ENCODE results near the gene SCAF4. TPM values are rescaled to one million over a fixed set of nuclear protein-coding genes. Genes with fewer than 3 reads are reported as not detected.
A peak's percentile ranks its signal among the peaks of the same experiment; 100 is the strongest.
"Not testable (repeated sequence)": the region's sequence is repeated elsewhere in the genome, so short reads cannot be mapped to it uniquely, and the experiment has no call there.

Gene SCAF4
- total RNA-seq, 1 donor from 2014 or later, result 32.9 TPM

GRCh38 chr21:31666445-31667010 lies 65.4 kb downstream of the SCAF4 start:
- H3K27me3 Mint-ChIP-seq (ENCODE audit: low read depth, unreplicated experiment), result no peaks in the 10 kb centered on the region
- Histone ChIP-seq H3K27me3 (ENCODE audit: insufficient read depth, low read length) (no peaks in the 10 kb centered on the region), H3K27ac (ENCODE audit: low read depth, low read length) (no peak overlapping the region), H3K9ac (ENCODE audit: low read length) (no peak overlapping the region), H3K36me3 (ENCODE audit: insufficient read depth, low read length) (peaks cover 35% of the 10 kb centered on the region), H3K4me3 (ENCODE audit: insufficient read depth, low read depth, low read length) (no peak overlapping the region), H4K20me1 (ENCODE audit: insufficient read depth, low read length) (peaks cover 44% of the 10 kb centered on the region), H3K4me1 (ENCODE audit: insufficient read depth, low read length) (peaks cover 3% of the 10 kb centered on the region), H3K79me2 (ENCODE audit: insufficient read depth, low read length) (peaks cover 34% of the 10 kb centered on the region), H3K4me2 (ENCODE audit: low read length) (no peak overlapping the region), H3K9me3 (ENCODE audit: insufficient read depth, low read depth, low read length) (no peaks in the 10 kb centered on the region), H2AFZ (ENCODE audit: low read depth, low read length) (no peak overlapping the region)
- H3K36me3 Mint-ChIP-seq (ENCODE audit: low read depth, unreplicated experiment), result peaks cover 9% of the 10 kb centered on the region
- H3K9me3 Mint-ChIP-seq (ENCODE audit: unreplicated experiment), result no peaks in the 10 kb centered on the region
- FAIRE-seq (no peak), DNase-seq (ENCODE audit: low read depth) (no peak)
- H3K27ac Mint-ChIP-seq (ENCODE audit: unreplicated experiment), result peak overlapping the region; percentile 34
- H3K4me1 Mint-ChIP-seq (ENCODE audit: low read depth, unreplicated experiment), result peaks cover 22% of the 10 kb centered on the region
- no peak overlapping the region for H3K4me3 Mint-ChIP-seq (ENCODE audit: unreplicated experiment)
- TF ChIP-seq EZH2 (IDR thresholded peaks at IDR 0.05; ENCODE audit: insufficient read depth, low read length) (no peak), CTCF (IDR thresholded peaks at IDR 0.05; ENCODE audit: insufficient read depth, low read depth, low read length) (no peak)

- not testable (repeated sequence) for H3K27me3 ChIP-seq (ENCODE audit: insufficient read depth, low read length); H3K27ac Mint-ChIP-seq (ENCODE audit: unreplicated experiment); DNase-seq (ENCODE audit: low read depth); H3K27ac ChIP-seq (ENCODE audit: low read depth, low read length); H3K9ac ChIP-seq (ENCODE audit: low read length); H3K36me3 Mint-ChIP-seq (ENCODE audit: low read depth, unreplicated experiment); FAIRE-seq; H3K4me2 ChIP-seq (ENCODE audit: low read length); H2AFZ ChIP-seq (ENCODE audit: low read depth, low read length); H3K9me3 ChIP-seq (ENCODE audit: insufficient read depth, low read depth, low read length); H3K9me3 Mint-ChIP-seq (ENCODE audit: unreplicated experiment); H3K27me3 Mint-ChIP-seq (ENCODE audit: low read depth, unreplicated experiment); H3K4me1 ChIP-seq (ENCODE audit: insufficient read depth, low read length); H3K4me3 ChIP-seq (ENCODE audit: insufficient read depth, low read depth, low read length); H3K4me3 Mint-ChIP-seq (ENCODE audit: unreplicated experiment)
- H3K79me2 ChIP-seq (ENCODE audit: insufficient read depth, low read length), result peaks cover 41% of the 10 kb centered on the region
- H3K4me1 Mint-ChIP-seq (ENCODE audit: low read depth, unreplicated experiment), result peaks cover 26% of the 10 kb centered on the region
- peaks cover 51% of the 10 kb centered on the region for H4K20me1 ChIP-seq (ENCODE audit: insufficient read depth, low read length)
- H3K36me3 ChIP-seq (ENCODE audit: insufficient read depth, low read length), result peaks cover 30% of the 10 kb centered on the region
Observed at GRCh38 chr21:31665869-31666268, 66.0 kb downstream of the SCAF4 start.

GRCh38 chr21:31665397-31665796 lies 66.5 kb downstream of the SCAF4 start:
- Histone ChIP-seq H2AFZ (ENCODE audit: low read depth, low read length) (no peak overlapping the region), H3K79me2 (ENCODE audit: insufficient read depth, low read length) (peaks cover 46% of the 10 kb centered on the region), H3K9me3 (ENCODE audit: insufficient read depth, low read depth, low read length) (no peaks in the 10 kb centered on the region), H3K27me3 (ENCODE audit: insufficient read depth, low read length) (no peaks in the 10 kb centered on the region), H3K4me3 (ENCODE audit: insufficient read depth, low read depth, low read length) (no peak overlapping the region), H4K20me1 (ENCODE audit: insufficient read depth, low read length) (peaks cover 55% of the 10 kb centered on the region), H3K27ac (ENCODE audit: low read depth, low read length) (no peak overlapping the region), H3K4me1 (ENCODE audit: insufficient read depth, low read length) (peaks cover 10% of the 10 kb centered on the region), H3K4me2 (ENCODE audit: low read length) (no peak overlapping the region), H3K9ac (ENCODE audit: low read length) (no peak overlapping the region), H3K36me3 (ENCODE audit: insufficient read depth, low read length) (peaks cover 30% of the 10 kb centered on the region)
- no peaks in the 10 kb centered on the region for H3K27me3 Mint-ChIP-seq (ENCODE audit: low read depth, unreplicated experiment)
- FAIRE-seq (no peak), DNase-seq (ENCODE audit: low read depth) (no peak)
- no peak overlapping the region for H3K27ac Mint-ChIP-seq (ENCODE audit: unreplicated experiment)
- H3K4me3 Mint-ChIP-seq (ENCODE audit: unreplicated experiment), result no peak overlapping the region
- peaks cover 9% of the 10 kb centered on the region for H3K36me3 Mint-ChIP-seq (ENCODE audit: low read depth, unreplicated experiment)
- H3K4me1 Mint-ChIP-seq (ENCODE audit: low read depth, unreplicated experiment), result peaks cover 27% of the 10 kb centered on the region
- H3K9me3 Mint-ChIP-seq (ENCODE audit: unreplicated experiment), result peaks cover 2% of the 10 kb centered on the region
- TF ChIP-seq CTCF (IDR thresholded peaks at IDR 0.05; ENCODE audit: insufficient read depth, low read depth, low read length), result no peak
- TF ChIP-seq EZH2 (IDR thresholded peaks at IDR 0.05; ENCODE audit: insufficient read depth, low read length), result no peak
